Uterus (tissue), 4 donors: ENCODE results near the gene UQCR10. TPM values are rescaled to one million over a fixed set of nuclear protein-coding genes. Genes with fewer than 3 reads are reported as not detected.

ENCODE experiments used
- DNase-seq, 2 donors: peaks; one replicate each; pipeline ENCODE4 v3.0.0-alpha.2; 2019 to 2020
- H3K27ac ChIP-seq, 2 donors: fragments of 200-600 bp; sonication (generic); 1 replicate in 1 of 2; 2 replicates in 1 of 2; pipeline ENCODE4 v1.5.1; 2016 to 2018
- H3K27me3 ChIP-seq, 2 donors: fragments of 200-600 bp; sonication (generic); one replicate each; pipeline ENCODE4 v1.5.1; 2018 to 2019; ENCODE audit warnings: control low read depth in 1 of 2
- H3K36me3 ChIP-seq, 2 donors: fragments of 200-600 bp; sonication (generic); one replicate each; pipeline ENCODE4 v1.5.1; 2019; ENCODE audit warnings: control low read depth in 1 of 2
- H3K4me1 ChIP-seq, 2 donors: fragments of 200-600 bp; sonication (generic); one replicate each; pipeline ENCODE4 v1.5.1; 2018 to 2019; ENCODE audit warnings: control low read depth in 1 of 2
- H3K4me3 ChIP-seq, 2 donors: fragments of 200-600 bp; sonication (generic); 1 replicate in 1 of 2; 2 replicates in 1 of 2; pipeline ENCODE4 v1.5.1; 2018 to 2019; ENCODE audit warnings: mild to moderate bottlenecking in 1 of 2
- H3K9me3 ChIP-seq, 2 donors: fragments of 200-600 bp; sonication (generic); one replicate each; pipeline ENCODE4 v1.5.1; 2019; ENCODE audit warnings: control low read depth in 1 of 2
- POLR2A ChIP-seq, 2 donors: fragments of 450-650 bp; IDR thresholded peaks; one replicate each; pipeline ENCODE4 v1.6.1; 2016; ENCODE audit warnings: antibody characterized with exemption in 2 of 2, mild to moderate bottlenecking in 1 of 2, moderate library complexity in 1 of 2
- intact Hi-C: fragments of 100-400 bp; cut with DNase I; formaldehyde crosslinking; loops from one replicate; pipeline ENCODE4 v1.15.1; 2023; ENCODE audit warnings: low total_unique reads
- total RNA-seq, 4 donors: library from RNA; depleted of rRNA in 3 of 4; stranded (reverse); fragments of >200 nt in 3 of 4; gene quantifications; one replicate each; pipeline versions ENCODE4 v1.1.0 to v1.2.4, GENCODE V29; 2014 to 2023
- TF ChIP-seq, protein P1 (sequence below), 4 experiments: fragments of 200-600 bp in 2 of 4; fragments of 450-650 bp in 2 of 4; sonication (generic) in 2 of 4; IDR thresholded peaks; one replicate each; pipeline ENCODE4 v1.5.1; 2016 to 2019; ENCODE audit warnings: antibody characterized with exemption in 4 of 4, mild to moderate bottlenecking in 2 of 4, moderate library complexity in 1 of 4
- donor health status: DM: yes; HTN: yes; CAD: no.

UQCR10 gene
- total RNA-seq = 10 to 100 TPM in 3 of 4 donors, 1 to 10 TPM in 1; 6.2 to 49.7 (median 41.7) TPM

DNA sequence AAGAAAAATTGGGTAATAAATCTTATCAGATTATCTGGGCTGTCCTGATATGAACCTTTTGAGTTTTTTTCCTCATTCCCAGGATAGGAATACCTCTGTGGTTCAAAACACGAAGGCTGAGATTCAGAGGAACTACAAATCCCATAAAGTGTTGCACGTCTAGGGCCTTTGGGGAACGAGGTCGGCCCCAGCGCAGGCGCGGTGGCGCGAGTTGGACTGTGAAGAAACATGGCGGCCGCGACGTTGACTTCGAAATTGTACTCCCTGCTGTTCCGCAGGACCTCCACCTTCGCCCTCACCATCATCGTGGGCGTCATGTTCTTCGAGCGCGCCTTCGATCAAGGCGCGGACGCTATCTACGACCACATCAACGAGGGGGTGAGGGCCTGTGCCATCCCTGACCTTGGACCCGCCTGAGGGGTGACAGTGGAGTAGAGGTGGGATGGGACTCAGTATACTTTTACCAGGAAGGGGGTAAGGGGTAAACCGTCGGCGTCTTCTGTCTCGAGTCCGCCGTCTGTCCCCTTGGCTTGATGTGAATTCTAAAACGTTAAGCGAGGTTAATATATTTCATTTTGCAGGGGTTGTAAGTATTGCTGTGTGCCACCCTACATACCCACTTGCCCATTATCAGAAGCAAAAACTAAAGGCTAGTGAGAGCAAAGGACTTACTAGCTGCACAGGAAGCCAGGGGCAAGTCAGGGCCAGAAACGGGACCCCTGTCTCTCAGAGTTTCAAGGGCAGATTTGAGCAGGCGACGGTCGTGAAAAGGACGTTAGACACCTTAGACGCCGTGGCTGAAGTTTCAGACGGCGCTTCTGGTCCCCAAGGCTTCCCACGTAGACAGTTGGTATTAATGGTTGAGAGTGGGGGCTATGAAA, at the start of gene UQCR10:
Gene UQCR10 (plus strand): TSS at position 199 of the 881 bp plus-strand sequence. CDS start 30 bp downstream, at position 229.
- no peaks in the 10 kb centered on the region for H3K9me3 ChIP-seq
- H3K4me3 ChIP-seq = peak within 1 kb of the TSS; percentile 91 to 94
- intact Hi-C loops = no loop called here
- DNase-seq = peak; percentile 88 to 91
- TF ChIP-seq, protein P1, sequence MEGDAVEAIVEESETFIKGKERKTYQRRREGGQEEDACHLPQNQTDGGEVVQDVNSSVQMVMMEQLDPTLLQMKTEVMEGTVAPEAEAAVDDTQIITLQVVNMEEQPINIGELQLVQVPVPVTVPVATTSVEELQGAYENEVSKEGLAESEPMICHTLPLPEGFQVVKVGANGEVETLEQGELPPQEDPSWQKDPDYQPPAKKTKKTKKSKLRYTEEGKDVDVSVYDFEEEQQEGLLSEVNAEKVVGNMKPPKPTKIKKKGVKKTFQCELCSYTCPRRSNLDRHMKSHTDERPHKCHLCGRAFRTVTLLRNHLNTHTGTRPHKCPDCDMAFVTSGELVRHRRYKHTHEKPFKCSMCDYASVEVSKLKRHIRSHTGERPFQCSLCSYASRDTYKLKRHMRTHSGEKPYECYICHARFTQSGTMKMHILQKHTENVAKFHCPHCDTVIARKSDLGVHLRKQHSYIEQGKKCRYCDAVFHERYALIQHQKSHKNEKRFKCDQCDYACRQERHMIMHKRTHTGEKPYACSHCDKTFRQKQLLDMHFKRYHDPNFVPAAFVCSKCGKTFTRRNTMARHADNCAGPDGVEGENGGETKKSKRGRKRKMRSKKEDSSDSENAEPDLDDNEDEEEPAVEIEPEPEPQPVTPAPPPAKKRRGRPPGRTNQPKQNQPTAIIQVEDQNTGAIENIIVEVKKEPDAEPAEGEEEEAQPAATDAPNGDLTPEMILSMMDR (IDR thresholded peaks at IDR 0.05) = no peak
- peak; percentile 27 to 50 for TF ChIP-seq POLR2A (IDR thresholded peaks at IDR 0.05)
- H3K4me1 ChIP-seq = peaks cover 7 to 11% of the 10 kb centered on the region in 2 donors
- peak within 1 kb of the TSS; percentile 86 for H3K27ac ChIP-seq
- H3K36me3 ChIP-seq = no peaks in the 10 kb centered on the region
- no peaks in the 10 kb centered on the region for H3K27me3 ChIP-seq

DNA sequence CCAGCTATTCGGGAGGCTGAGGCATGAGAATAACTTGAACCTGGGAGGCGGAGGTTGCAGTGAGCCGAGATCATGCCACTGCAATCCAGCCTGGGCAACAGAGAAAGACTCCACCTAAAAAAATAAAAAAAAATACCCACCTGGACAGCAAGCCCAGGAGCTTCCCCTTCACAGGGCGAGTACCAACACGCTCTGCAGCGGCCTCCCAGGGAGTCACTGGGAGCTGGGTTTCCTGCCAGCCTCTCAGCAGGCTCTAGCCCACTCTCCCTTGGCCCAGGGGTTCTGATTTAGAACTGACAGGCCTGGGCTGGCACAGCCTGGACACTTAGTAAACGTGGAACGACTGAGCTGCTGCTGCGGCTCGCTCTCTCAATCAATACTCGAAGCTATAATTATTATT, 49.4 kb upstream of the UQCR10 start:
- H3K4me3 ChIP-seq = no peak overlapping the region
- peaks cover 6 to 9% of the 10 kb centered on the region in 2 donors for H3K27me3 ChIP-seq
- intact Hi-C loops = no loop called here

DNA sequence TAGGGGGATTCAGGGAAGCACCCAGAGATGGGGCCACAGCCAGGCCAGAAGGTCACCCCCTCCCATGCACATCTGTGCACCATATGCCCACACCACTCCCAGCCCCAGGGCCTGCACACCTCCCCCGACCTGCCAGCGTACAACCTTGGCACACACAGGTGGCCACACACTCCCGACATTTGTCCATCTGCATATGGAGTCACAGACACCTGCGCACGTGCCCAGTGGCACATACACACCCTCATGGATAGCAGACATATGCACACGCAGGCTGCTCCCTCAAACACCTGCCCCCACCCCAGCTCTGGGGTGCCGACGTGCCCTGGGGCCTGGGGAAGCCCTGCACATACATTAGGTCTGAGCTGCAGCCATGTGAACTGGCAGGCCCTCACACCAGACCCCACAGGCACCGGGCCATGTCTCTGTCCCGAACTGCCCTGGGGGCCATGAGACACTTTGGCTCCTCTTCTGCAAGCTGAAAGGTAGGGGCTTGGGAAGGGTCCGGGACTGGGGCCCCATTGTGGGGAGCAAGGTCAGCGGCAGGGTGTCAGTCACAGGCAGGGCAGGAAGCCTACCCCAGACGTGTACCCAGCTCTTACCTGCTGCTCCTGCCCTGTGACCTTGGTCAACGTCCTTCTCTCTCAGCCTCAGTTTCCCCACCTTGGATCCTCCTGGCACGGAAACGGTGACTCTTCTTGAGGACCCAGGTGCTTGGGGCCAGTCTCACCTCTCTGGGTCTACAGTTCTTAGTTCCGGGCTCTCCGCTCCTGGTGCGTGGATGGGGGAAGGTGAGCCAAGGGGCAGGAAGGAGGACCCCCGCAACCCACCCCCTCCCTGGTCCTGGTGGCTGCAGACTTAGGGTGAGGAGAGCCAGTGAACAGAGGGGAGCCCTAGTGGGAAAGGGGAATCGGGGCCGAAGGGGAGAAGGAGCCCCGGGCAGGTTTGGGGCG, 47.9 kb upstream of the UQCR10 start:
- Histone ChIP-seq H3K9me3 (no peaks in the 10 kb centered on the region), H3K4me3 (no peak overlapping the region), H3K27me3 (peaks cover 6 to 9% of the 10 kb centered on the region in 2 donors), H3K27ac (no peak overlapping the region), H3K36me3 (no peaks in the 10 kb centered on the region), H3K4me1 (peaks cover 0 to 5% of the 10 kb centered on the region in 2 donors)
- no peak for TF ChIP-seq POLR2A (IDR thresholded peaks at IDR 0.05)
- TF ChIP-seq, protein P1 (IDR thresholded peaks at IDR 0.05) = no peak
- no peak for DNase-seq
- intact Hi-C loops = no loop called here

More for the DNA sequence above, 49.4 kb upstream of the UQCR10 start:
- no peak for DNase-seq
- Histone ChIP-seq H3K27ac (no peak overlapping the region), H3K36me3 (no peaks in the 10 kb centered on the region), H3K9me3 (no peaks in the 10 kb centered on the region), H3K4me1 (peaks cover 0 to 5% of the 10 kb centered on the region in 2 donors)
- no peak for TF ChIP-seq POLR2A (IDR thresholded peaks at IDR 0.05)
- TF ChIP-seq, protein P1 (IDR thresholded peaks at IDR 0.05) = no peak

DNA sequence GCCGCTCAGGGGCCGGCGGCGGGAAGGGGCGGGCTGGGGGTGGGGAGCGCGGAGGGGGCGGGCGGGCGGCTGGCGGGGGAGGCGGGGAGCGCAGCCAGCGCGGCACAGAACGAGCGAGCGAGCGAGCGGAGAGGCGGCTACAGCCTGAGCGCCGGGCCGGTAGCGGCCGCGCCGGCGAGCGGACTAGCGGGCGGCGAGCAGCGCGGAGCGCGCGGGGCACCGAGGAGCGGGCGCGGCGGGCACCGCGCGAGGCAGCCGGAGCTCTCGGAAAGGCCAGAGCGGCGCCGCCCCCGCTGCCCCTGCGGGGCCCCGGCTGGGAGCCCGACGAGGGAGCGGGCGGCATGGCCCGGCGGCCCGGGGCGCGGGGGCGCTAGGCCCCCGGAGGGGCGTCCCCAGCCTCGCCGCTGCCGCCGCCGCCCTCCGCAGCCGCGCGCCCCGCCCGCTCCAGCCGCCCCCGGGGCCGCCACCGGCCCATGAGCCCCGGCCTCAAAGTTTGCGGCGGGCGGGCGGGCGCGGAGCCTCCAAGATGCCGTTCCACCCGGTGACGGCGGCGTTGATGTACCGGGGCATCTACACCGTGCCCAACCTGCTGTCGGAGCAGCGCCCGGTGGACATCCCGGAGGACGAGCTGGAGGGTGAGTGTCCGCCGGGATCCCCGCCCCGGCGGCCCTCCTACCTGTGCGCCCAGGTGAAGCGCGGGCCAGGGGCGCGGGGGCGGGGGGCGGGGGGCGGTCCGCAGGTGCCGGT, 47.1 kb upstream of the UQCR10 start, which contains the start of gene CABP7:
Gene CABP7 (plus strand): TSS at position 105 of the 747 bp plus-strand sequence. CDS start 422 bp downstream, at position 527.
- Histone ChIP-seq H3K9me3 (no peaks in the 10 kb centered on the region), H3K27me3 (peaks cover 6 to 9% of the 10 kb centered on the region in 2 donors), H3K4me1 (peaks cover 0 to 5% of the 10 kb centered on the region in 2 donors), H3K27ac (no peak within 1 kb of the TSS), H3K4me3 (no peak within 1 kb of the TSS), H3K36me3 (no peaks in the 10 kb centered on the region)
- DNase-seq = no peak
- intact Hi-C loops = no loop called here
- TF ChIP-seq, protein P1 (IDR thresholded peaks at IDR 0.05) = no peak
- no peak for TF ChIP-seq POLR2A (IDR thresholded peaks at IDR 0.05)
